Ectodermal cell (in vitro differentiated cells): Measurements from ENCODE around the gene STC2.
A peak's percentile ranks its signal among the peaks of the same experiment; 100 is the strongest.

ENCODE experiments used
- H3K27ac ChIP-seq: 2 replicates; pipeline ENCODE4 v1.7.0; 2013; ENCODE audit warnings: mild to moderate bottlenecking, low read depth, low read length; ENCODE audit not compliant: insufficient read depth, poor library complexity, severe bottlenecking
- H3K27me3 ChIP-seq: 2 replicates; pipeline ENCODE4 v1.7.0; 2013; ENCODE audit warnings: mild to moderate bottlenecking, low read length; ENCODE audit not compliant: insufficient read depth, control insufficient read depth, poor library complexity, severe bottlenecking
- H3K36me3 ChIP-seq: one replicate; pipeline ENCODE4 v1.7.0; 2013; ENCODE audit warnings: low read length; ENCODE audit not compliant: control insufficient read depth, insufficient read depth
- H3K4me1 ChIP-seq: one replicate; pipeline ENCODE4 v1.7.0; 2013; ENCODE audit warnings: low read length; ENCODE audit not compliant: control insufficient read depth, insufficient read depth
- H3K4me3 ChIP-seq: 2 replicates; pipeline ENCODE4 v1.7.0; 2013; ENCODE audit warnings: low read depth, low read length, control low read depth; ENCODE audit not compliant: insufficient read depth
- H3K9me3 ChIP-seq: 2 replicates; pipeline ENCODE4 v1.7.0; 2013; ENCODE audit warnings: mild to moderate bottlenecking, low read length, moderate library complexity; ENCODE audit not compliant: control insufficient read depth
- WGBS, 2 experiments: methylation state at CpG; one replicate each; pipeline ENCODE4 v1.1.7; 2013; ENCODE audit warnings: missing lambda C conversion rate in 2 of 2; 5-methylcytosine and 5-hydroxymethylcytosine counted together

Gene STC2

DNA sequence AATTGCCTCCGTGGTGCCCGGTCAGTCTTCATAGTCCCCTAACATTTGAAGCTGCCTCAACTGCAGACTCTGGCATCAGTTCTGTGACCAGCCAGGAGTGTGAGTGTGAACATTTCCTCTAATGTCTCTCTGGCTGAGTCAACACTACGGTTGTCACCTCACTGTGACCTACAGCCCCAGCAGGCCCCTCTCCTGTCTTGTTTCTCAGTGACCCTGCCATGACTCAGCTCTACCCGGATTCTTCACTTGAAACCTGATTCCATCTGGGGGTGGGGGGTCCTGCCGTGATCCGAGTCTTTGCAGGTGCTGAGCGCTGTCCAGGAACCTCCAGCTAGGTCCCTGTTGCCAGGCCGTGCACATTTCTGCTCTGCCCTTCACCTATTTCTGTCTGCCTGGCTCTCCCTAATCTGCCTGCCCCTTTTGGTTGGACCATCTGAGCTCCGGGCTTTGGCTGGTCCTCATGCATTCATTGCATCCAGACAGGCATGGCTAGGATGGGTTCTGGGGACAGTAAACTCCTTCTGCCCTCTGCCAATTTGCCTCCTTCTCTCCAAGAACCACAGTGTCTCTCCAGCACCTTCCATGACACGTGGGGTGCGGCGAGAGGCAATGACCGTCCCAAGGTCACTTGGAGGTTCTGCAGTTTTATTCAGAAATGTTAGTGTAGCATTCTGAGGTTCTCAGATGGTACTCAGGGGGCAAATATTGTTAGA lies 24.2 kb downstream of the STC2 start:
- no peaks in the 10 kb centered on the region for H3K27me3 ChIP-seq
- H3K4me1 ChIP-seq: peaks cover 43% of the 10 kb centered on the region
- WGBS, 2 experiments: 37 to 40% methylated on average over 13 of the region's 13 CpGs
- H3K4me3 ChIP-seq: no peak overlapping the region
- no peaks in the 10 kb centered on the region for H3K36me3 ChIP-seq
- no peaks in the 10 kb centered on the region for H3K9me3 ChIP-seq
- H3K27ac ChIP-seq: no peak overlapping the region

DNA sequence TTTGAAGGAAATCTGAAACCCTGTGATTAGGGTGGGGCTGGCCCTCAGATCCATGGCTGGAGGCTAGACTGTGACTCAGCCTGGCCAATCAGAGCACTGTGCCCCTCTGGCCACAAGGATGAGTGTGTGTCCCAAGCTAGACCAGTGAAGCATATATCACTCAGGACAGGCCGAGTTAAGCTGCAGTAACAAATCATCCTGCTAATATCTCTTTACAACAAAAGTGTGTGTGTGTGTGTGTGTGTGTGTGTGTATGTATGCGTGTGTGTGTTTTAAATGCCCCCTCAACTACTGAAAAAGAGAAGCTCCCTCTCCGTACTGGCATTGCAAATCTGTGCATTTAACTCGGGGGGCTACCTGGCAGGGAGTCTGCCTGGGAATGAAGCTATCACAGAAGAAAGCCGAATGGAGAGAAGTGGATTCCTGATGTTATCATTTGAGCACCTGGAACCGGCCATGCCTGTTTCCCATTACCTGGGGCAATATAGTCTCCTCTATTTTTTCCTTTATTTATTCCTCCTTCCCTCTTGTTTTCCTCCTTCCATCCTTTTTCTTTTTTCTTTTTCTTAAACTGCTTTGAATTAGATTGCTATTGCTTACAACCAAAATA lies 25.6 kb downstream of the STC2 start:
- 47 to 73% methylated on average over 4 to 5 of the region's 6 CpGs for WGBS, 2 experiments
- H3K27me3 ChIP-seq: no peaks in the 10 kb centered on the region
- peak overlapping the region; percentile 61 for H3K27ac ChIP-seq
- H3K4me3 ChIP-seq: no peak overlapping the region
- no peaks in the 10 kb centered on the region for H3K9me3 ChIP-seq
- H3K36me3 ChIP-seq: no peaks in the 10 kb centered on the region
- H3K4me1 ChIP-seq: peaks cover 54% of the 10 kb centered on the region

DNA sequence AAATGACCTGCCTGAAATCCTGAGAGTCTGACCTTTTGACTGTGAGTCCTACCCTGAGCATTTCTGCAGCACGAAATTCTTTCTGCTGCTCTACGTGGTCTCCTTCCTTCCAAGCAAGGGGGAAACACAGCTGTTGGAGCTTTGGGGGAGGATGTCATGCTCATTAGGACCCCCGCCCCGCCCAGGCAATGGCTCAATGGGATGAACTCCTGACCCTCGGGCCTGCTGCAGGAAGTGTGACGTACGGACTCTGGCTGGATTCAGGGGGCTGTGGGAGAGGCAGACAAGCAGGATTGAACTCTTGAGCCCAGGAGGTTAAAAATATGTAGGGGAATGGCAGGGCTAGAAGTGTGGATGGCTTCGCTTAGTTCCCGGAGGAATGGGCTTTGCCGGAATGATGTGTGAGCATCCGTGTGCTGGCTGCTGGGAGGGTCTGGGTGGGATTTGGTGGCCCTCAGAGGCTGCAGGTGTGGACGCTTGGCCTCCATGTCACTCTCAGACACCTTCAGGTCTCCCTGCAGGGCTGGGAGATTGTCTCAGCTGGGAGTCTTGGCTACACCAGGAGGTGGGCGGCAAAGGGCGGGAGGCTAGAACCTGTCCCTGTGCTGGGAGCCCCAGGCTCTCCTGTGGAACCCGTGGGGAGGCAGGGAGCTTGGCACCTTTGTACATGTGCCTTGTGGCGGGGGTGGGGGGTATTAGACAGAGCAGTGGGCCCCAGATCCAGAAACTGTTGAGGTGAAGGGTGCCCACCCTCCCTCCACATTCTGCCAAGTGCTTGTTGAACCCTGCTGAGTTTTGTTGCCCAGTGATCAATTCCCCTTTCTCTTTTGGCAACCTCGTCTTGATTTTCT lies 26.3 kb downstream of the STC2 start:
- Histone ChIP-seq H3K4me1 (peaks cover 61% of the 10 kb centered on the region), H3K27me3 (no peaks in the 10 kb centered on the region), H3K4me3 (no peak overlapping the region), H3K36me3 (no peaks in the 10 kb centered on the region), H3K9me3 (no peaks in the 10 kb centered on the region), H3K27ac (peak overlapping the region; percentile 61)
- WGBS, 2 experiments: 56 to 59% methylated on average over 17 of the region's 17 CpGs

DNA sequence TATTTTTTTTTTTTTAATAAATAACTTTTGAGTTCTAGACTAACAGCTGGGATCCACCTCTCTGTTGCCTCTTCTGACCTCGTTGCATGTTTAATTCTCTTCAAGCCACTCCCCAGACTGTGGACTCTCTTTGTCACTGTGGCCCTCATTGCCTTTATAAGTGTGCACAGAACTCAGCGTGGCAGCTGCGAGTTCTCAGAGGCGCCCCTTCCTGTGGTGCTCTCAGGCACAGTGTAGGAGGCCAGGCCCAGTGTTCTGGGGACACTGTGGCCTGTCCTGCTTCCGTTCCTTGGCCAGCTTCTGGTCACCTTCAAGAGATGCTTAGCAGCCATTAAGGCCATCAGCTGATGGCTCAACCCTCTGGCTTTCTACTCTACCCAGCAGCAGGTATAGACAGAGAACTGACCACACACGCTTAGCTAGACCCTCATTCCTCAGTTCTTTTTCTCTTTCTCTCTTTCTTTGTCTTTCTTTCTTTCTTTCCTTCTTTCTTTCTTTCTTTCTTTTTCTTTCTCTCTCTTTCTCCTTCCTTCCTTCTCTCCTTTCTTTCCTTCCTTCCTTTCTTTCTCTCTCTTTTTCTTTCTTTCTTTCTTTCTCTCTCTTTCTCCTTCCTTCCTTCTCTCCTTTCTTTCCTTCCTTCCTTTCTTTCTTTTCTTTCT lies 27.7 kb downstream of the STC2 start:
- 87 to 88% methylated on average over 6 of the region's 6 CpGs for WGBS, 2 experiments

DNA sequence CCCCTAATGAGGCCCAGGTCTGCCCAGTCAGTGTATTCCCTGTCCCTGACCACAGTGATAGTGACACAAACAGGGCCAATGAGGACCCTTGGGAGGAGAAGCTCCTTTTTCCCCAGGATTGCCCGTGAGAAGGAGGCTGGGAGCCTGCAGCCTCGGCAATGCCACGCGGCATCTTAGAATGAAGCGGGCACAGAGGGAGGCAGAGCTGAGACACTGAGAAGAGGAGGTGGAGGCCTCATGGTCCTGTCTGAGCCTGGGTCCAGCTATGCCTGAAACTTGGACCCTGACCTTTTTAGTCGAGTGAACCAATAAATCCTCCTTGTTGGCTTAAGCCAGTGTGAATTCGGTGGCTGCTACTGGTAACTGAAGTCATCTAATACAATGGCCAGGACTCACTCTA lies 28.4 kb downstream of the STC2 start:
- H3K9me3 ChIP-seq: no peaks in the 10 kb centered on the region
- WGBS, 2 experiments: 95 to 96% methylated on average over 7 of the region's 7 CpGs
- no peak overlapping the region for H3K4me3 ChIP-seq
- no peak overlapping the region for H3K27ac ChIP-seq
- peaks cover 60% of the 10 kb centered on the region for H3K4me1 ChIP-seq
- H3K27me3 ChIP-seq: peaks cover 2% of the 10 kb centered on the region
- no peaks in the 10 kb centered on the region for H3K36me3 ChIP-seq

More for the DNA sequence above, 27.7 kb downstream of the STC2 start:
- H3K36me3 ChIP-seq: no peaks in the 10 kb centered on the region
- no peak overlapping the region for H3K27ac ChIP-seq
- H3K4me3 ChIP-seq: no peak overlapping the region
- H3K4me1 ChIP-seq: peaks cover 65% of the 10 kb centered on the region
- H3K9me3 ChIP-seq: no peaks in the 10 kb centered on the region
- H3K27me3 ChIP-seq: no peaks in the 10 kb centered on the region

DNA sequence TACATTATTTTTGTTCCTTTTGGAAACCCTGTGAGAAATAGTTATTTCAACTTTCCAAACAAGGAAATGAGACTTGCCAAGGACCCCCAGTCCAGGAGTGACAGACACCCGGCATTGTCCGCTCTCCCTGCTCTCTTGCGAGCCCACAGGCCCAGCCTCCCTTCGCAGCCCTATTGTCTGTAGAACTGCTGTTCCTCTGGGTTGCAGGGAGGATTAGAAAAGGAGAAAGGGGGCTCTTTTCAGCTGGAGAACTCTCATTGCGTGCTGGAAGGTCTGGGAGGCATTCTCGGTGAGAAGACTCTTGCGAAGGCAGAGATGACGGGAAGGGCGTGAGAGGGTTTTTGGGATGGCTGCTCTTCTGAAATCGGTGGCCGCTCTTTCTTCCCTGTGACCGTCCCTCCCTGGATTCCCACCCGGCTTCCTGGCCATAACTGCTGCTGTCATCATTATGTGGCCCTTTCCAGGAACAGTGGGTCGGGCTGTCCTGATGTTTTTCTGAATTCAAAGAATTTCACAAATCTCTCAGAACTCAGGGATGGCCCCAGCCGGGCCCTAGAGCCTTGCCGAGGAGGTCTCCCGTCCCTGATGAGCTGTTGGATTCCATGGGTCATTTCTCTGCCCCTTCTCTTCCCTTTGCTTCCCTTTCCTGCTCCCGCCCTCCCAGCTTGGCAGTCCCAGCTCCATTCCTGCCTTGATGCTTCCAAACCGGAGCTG lies 29.8 kb downstream of the STC2 start:
- WGBS, 2 experiments: 48 to 51% methylated on average over 19 of the region's 19 CpGs
- Histone ChIP-seq H3K36me3 (no peaks in the 10 kb centered on the region), H3K4me1 (peaks cover 56% of the 10 kb centered on the region), H3K4me3 (no peak overlapping the region), H3K27me3 (peaks cover 5% of the 10 kb centered on the region), H3K27ac (no peak overlapping the region), H3K9me3 (no peaks in the 10 kb centered on the region)

DNA sequence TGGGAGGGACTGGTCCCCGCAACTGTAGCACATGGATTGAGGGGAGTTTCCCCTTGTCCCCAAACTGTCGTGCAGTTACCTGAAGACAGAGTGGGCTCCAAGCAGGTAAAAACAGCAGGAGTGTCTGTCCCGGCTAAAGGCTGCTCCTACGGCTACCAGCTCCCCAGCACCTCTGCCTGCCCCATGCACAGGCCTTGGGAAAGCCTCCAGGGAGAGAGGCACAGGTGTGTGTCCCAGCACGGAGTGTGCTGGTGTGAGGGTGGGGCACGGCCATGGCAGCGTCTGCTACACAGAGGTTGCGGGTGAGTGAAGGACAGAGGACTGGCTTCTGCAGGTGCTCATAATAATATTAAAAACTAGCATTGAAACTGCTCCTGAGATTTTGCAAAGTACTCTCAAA lies 30.4 kb downstream of the STC2 start:
- Histone ChIP-seq H3K9me3 (no peaks in the 10 kb centered on the region), H3K4me1 (peaks cover 50% of the 10 kb centered on the region), H3K27ac (no peak overlapping the region), H3K27me3 (peaks cover 5% of the 10 kb centered on the region), H3K4me3 (no peak overlapping the region), H3K36me3 (no peaks in the 10 kb centered on the region)
- 71 to 84% methylated on average over 7 to 8 of the region's 8 CpGs for WGBS, 2 experiments

DNA sequence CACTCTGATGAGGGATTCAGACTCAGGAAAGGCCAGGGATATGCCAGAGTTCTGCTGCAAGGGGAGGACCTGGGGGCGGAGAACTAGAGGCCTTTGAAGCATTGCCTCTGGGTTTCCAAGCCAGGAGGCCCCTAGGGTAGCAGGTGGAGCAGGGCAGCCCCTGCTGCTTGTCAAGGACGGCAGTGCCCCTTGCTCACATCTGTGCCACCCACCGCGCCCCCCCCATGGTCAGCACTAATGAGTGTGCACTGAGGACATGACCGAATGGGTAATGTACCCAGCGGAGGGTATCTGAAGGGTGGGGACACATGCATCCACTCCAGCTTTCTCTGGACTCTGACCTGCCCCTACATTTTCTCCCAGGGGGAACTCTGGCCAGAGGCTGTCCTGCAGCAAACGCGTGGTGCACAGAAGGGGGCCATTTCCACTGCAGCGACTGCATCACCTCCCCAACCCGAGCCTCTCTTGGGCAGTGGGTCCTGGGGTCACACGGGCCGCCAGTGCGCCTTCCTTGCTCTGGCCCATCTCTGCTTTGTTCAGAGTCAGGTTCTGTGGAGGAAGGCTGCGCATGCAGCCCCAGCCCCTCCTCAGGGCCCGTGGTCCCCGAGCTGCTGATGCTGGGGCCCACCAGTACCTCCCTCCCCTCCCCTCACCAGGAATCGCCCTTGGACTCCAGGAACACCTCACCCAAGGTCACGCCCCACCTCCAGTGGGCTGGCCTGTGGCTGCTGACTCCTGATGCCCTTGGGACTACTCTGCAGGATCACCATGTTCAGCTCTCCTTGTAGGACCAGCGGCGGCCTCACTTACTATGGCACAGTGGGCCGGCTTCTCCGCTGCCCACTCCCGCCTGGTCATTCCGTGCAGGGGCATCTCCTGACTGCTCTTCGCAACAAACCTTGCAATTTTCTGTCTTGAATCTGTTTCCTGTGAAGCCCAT lies 31.2 kb downstream of the STC2 start:
- H3K36me3 ChIP-seq: no peaks in the 10 kb centered on the region
- 79 to 80% methylated on average over 25 of the region's 25 CpGs for whole genome bisulfite sequencing, 2 experiments
- H3K27me3 ChIP-seq: peaks cover 5% of the 10 kb centered on the region
- no peaks in the 10 kb centered on the region for H3K9me3 ChIP-seq
- peaks cover 50% of the 10 kb centered on the region for H3K4me1 ChIP-seq
- H3K27ac ChIP-seq: no peak overlapping the region
- H3K4me3 ChIP-seq: no peak overlapping the region

DNA sequence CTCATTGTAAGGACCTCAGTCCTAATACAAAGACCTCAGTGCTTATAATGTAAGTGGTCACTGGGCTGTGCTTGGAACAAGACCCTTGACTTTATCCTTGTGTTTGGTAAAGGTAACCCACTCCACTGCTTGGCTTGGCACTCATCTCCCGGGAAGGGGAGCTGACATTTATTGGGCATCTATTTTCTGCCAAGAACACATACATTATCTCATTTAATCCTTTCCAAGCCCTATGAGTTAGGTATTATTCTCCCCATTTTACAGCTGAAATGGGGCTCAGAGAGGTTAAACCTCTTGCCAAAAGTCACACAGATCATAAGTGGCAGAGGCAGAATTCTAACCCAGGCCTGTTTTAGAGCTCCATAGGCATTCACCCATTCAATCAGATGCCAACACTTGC lies 32.4 kb downstream of the STC2 start:
- peaks cover 53% of the 10 kb centered on the region for H3K4me1 ChIP-seq
- H3K4me3 ChIP-seq: no peak overlapping the region
- no peaks in the 10 kb centered on the region for H3K9me3 ChIP-seq
- WGBS, 2 experiments: 86 to 94% methylated on average over 1 of the region's 1 CpG
- H3K27ac ChIP-seq: no peak overlapping the region
- H3K36me3 ChIP-seq: no peaks in the 10 kb centered on the region
- H3K27me3 ChIP-seq: peaks cover 5% of the 10 kb centered on the region
